IPS-NIHi11 (cell line): ENCODE data around the gene RNF181.
A peak's percentile ranks its signal among the peaks of the same experiment; 100 is the strongest.
"Not testable (repeated sequence)": the region's sequence is repeated elsewhere in the genome, so short reads cannot be mapped to it uniquely, and the experiment has no call there.

Experiments used
- DNase-seq: peaks from one replicate; pipeline ENCODE4 v3.0.0; 2012; ENCODE audit warnings: mixed read lengths, low spot score

Gene RNF181

GRCh38 chr2:85577386-85578242, 17.9 kb upstream of the RNF181 start, which contains the start of gene VAMP8:
TSS of gene VAMP8 (plus strand) at chr2:85577586. CDS start at chr2:85577647, 61 bp downstream.
- DNase-seq: peak; percentile 87

GRCh38 chr2:85578243-85579180, 17.0 kb upstream of the RNF181 start:
- DNase-seq: no peak

- DNase-seq: no peak
Observed at GRCh38 chr2:85579266-85579935, 16.1 kb upstream of the RNF181 start.

DNA sequence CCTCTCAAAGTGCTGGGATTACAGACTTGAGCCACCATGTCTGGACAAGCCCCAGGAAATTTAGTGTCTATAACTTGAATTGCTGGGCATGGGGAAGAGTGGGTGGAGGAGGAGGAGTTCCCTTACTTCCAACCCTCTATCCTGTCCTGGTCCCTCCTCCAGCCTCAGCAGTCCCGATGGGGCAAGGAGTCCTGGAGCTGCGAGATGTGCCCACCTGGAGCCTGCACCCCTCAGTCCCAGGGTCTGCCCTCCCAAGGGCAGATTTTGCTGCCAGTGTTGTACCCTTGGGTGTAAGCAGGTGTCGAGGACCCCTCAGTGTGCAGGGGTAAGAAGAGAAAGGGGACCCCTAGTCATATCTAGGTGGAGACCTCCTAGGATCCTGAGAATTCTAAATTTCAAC, 15.3 kb upstream of the RNF181 start:
- no peak for DNase-seq

DNA sequence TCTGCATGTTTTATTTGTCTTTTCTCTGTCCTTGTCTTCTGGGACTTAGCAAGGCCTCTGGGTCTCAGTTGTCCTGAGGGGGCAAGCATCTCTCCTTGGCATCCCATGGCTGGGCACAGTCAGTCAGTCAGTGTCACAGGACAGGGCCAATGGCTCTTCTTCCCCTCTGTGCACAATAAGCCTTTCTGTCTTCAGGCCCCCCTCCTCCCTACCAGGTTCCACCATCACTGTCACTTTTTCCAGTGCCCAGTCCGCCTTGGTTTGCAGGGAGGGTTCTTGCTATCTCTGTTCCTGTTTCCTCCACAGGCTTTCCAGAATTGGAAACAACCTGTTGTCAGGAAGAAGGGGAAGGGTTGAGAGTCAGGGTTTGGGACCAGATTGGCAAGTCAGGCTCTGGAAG, 13.1 kb upstream of the RNF181 start:
- DNase-seq: no peak

DNA sequence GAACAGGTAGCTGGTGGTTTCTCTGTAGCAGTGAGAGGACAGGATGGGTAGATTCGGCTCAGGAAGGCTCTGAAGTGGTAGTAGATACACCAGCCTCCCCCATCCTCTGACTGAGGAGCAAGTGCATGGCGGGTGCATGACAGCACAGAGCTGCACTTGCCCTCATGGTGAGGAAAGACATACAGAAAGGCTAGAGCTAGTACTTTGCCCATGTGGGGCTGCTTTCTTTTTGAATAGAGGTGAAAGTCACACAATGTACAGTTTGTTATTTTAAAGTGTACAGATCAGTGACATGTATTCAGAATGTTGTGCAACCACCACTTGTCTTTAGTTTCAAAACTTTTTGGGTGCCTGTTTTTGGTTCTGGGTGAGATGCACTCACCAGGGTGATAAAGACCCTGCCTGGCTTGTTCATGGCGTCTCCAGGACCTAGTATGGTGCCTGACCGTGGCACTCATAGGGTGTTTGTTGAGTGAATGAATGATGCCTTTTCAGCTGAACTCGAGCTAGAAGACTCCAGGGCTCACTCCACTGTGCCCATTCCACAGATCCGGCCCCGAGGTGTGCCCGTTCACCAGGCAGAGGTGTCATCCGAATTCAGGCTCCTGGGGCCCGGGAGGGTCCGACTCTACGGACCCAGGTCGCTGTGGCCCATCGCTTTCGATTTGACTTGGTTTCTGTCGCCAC, 11.7 kb upstream of the RNF181 start:
- no peak for DNase-seq

GRCh38 chr2:85584354-85584856, 11.1 kb upstream of the RNF181 start, which contains the start of gene VAMP5:
TSS of gene VAMP5 (plus strand) at chr2:85584431. CDS start at chr2:85584491, 60 bp downstream.
- DNase-seq: peak; percentile 65

DNA sequence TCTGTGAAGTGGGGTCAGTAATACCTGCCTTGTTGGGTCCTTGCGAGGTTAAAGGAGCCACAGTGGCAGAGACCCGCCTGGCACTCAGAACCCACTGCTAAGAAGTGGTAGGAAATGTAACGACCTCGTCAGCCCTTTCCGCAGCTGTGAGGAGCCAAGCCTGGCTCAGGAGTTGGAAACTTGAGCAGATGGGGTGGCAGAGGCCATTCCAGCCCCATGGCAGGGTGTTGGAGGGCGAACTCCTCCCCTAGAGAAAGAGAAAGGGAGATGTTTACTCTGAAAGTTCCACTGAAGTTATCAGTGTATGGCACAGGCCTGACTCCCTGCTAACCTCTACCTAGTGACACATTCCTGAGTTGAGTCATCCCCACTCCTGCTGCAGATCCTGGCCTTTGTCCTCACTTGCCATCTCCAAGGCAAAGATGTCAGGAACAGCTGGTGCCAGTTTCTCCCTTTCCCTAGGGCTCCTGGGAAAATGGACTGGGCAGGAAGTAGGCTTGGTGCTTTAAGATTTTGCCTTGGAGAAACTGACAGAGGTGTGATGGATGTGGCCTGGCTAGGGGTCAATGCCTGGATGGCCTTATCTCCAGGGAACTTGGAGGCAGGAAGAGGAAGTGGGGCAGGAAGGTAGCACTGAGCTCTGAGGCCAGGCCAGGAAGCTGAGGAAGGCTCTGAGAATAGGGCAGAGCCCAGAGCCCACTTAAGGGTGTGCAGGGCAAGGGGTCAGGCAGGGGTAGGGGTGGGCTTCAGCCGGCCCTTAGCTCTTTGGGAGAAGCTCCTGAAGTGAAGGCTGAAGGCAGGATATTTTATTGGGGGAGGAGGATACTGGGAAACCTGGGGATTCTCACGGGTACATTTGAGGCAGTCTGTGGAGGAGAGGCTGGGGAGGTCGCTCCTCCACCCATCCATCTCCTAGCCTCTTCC, 10.4 kb upstream of the RNF181 start:
- DNase-seq: no peak

- DNase-seq: no peak
Observed at GRCh38 chr2:85585781-85586105, 9.8 kb upstream of the RNF181 start.

DNA sequence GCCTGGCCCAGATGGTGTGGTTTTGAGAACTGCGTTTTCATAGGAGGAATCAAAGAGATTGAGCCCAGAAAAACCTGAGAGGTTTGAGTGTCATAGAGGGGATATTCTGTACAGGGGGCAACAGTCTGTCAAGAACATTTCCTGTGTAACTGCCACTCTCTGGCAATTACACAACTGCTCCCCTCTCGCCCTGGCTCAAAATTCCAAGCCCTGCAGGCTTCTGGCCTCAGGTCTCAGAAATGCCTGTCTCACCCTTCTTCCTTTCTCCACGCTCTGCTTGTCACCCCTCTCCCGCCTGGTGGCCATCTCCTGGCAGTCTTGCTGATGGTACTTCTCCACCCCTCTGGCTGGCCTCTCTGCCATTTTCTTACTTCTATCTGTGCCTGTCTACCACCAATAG, 7.3 kb upstream of the RNF181 start:
- DNase-seq: no peak

DNA sequence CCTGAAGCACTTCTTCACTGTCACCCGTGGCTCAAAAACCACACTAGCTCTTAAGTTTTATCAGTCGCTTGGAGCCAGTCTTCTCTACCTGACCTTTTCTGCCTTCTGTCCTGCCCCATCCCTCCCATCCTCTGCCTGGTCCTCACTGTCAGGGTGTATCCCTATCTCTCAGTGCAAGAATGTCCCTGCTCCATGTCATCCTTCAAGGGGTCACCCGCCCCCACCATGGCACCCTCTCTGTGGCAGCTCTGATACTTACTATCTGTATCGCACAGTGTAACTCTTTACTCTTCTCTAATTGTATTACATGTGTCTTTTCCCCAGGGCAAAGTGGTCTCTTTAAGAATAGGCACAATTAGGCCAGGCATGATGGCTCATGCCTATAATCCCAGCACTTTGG, 6.9 kb upstream of the RNF181 start:
- no peak for DNase-seq

GRCh38 chr2:85589181-85589580, 6.4 kb upstream of the RNF181 start:
- no peak for DNase-seq

GRCh38 chr2:85589982-85590791, 5.4 kb upstream of the RNF181 start:
- DNase-seq: no peak

GRCh38 chr2:85590950-85591349, 4.6 kb upstream of the RNF181 start:
- DNase-seq: no peak

GRCh38 chr2:85591563-85591962, 4.0 kb upstream of the RNF181 start:
- DNase-seq: no peak

- not testable (repeated sequence) for DNase-seq
Observed at GRCh38 chr2:85592299-85592698, 3.2 kb upstream of the RNF181 start.

GRCh38 chr2:85593023-85593422, 2.5 kb upstream of the RNF181 start:
- DNase-seq: no peak

DNA sequence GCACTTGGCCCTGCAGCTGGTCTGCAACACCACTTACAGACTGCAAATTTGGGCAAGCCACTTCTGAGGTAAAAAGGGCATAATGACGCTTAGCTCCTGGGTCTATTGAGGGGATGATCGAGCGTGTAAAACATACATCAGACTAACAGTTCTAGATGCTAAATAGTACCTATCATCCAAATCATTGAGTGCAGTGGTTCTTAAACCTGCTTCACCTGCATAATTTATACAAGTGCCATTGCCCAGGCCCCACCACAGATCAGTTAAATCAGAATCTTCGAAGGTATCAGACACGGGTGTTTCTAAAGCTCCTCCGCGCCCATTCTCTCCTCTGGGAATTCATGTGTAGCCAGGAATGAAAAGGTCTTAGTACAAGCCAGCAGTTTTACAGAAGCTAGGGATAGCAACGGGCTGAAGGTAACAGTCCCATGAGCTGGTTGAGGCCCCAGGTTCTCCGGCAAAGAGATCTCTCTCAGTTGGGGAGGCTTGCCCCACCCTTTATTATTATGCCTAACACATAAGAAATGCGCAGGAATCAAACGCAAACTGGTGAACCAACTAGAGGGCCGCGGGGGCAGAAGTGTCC, 737 bp upstream of the RNF181 start:
- no peak for DNase-seq

DNA sequence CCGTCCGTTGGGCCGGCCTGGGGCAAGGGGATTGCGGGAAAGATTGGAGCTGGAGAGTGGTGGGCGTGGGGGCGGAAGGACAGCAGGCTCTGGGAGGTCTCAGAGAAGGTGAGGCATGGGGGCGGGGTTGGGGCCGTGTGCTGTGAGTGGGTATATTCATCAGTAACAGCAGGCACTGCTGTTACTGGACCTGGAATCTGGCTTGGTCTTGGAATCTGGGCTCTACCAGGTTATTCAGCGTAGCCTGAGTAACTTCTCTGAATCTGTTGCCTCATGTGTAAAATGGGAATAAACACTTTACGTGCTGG, 435 bp downstream of the RNF181 start:
- DNase-seq: no peak
